NT2/D1 (cell line): ENCODE results near the gene ARHGAP22.

ENCODE experiments used
- DNase-seq: peaks from one replicate; pipeline ENCODE4 v3.0.0-alpha.2; 2011; ENCODE audit warnings: low read depth, low spot score
- H3K27me3 ChIP-seq: 2 replicates; pipeline ENCODE4 v1.6.0; 2011; ENCODE audit warnings: mild to moderate bottlenecking; ENCODE audit not compliant: insufficient read length, insufficient read depth
- H3K36me3 ChIP-seq: 2 replicates; pipeline ENCODE4 v1.6.1; 2011; ENCODE audit warnings: mild to moderate bottlenecking, low read length, mixed read lengths; ENCODE audit not compliant: insufficient read depth, insufficient read length
- H3K4me1 ChIP-seq: 2 replicates; pipeline ENCODE4 v1.5.1; 2011; ENCODE audit not compliant: insufficient read depth, insufficient read length
- H3K4me3 ChIP-seq: 2 replicates; pipeline ENCODE4 v1.5.1; 2011; ENCODE audit warnings: low read depth; ENCODE audit not compliant: insufficient read length
- H3K9ac ChIP-seq: 2 replicates; pipeline ENCODE4 v1.6.0; 2011; ENCODE audit warnings: low read depth; ENCODE audit not compliant: insufficient read length
- H3K9me3 ChIP-seq: 2 replicates; pipeline ENCODE4 v1.5.1; 2011; ENCODE audit warnings: mild to moderate bottlenecking, low read length; ENCODE audit not compliant: insufficient read depth
- SUZ12 ChIP-seq: IDR thresholded peaks from 2 replicates; pipeline ENCODE4 v1.6.1; 2011; ENCODE audit not compliant: insufficient read length, insufficient read depth; ENCODE audit errors: extremely low read depth
- YY1 ChIP-seq: IDR thresholded peaks from 2 replicates; pipeline ENCODE4 v1.6.1; 2011; ENCODE audit not compliant: insufficient read length, insufficient read depth
- ZNF274 ChIP-seq: IDR thresholded peaks from 2 replicates; pipeline ENCODE4 v1.6.1; 2011; ENCODE audit warnings: mild to moderate bottlenecking, low read depth, low read length

The ARHGAP22 gene

DNA sequence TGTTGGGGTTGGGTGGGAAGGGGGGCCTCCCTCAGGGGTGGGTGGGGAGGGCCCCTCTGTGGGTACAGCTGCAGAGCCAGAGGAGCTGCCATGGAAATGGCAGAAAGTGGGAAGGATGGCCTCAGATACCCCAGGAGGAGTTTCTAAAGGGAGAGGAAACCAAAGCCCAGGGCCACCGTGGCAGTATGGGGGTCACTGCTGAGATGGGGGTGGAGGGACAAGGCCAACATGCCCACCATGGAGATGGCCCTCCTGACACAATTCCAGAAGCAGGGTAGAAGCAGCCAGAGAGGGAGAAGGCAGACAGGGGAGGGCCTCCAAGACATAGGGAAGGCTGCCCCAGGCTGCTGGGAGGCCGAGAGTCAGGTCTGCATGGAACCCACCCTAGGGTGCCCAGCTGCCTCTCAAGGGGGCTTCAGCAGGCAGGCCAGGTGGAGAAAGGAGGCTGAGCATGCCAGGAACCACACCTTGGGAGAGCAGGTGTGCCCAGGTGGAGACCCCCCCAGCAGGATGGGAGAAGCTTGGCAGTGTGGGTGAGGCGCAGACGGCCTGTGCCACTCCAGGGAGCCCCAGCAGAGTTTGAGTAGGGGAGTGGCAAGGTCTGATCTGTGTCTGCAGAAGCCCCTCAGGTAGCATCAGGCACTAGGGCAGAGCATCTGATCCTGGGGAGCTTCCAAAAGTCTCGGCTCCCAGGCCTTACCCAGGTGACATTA lies 146.8 kb downstream of the ARHGAP22 start:
- H3K9me3 ChIP-seq, result no peaks in the 10 kb centered on the region
- no peak overlapping the region for H3K4me3 ChIP-seq
- H3K27me3 ChIP-seq, result no peaks in the 10 kb centered on the region
- peaks cover 2% of the 10 kb centered on the region for H3K36me3 ChIP-seq
- DNase-seq, result no peak
- H3K4me1 ChIP-seq, result peaks cover 3% of the 10 kb centered on the region
- no peak overlapping the region for H3K9ac ChIP-seq
- no peak for TF ChIP-seq YY1
- TF ChIP-seq ZNF274, result no peak
- no peak for TF ChIP-seq SUZ12

- Histone ChIP-seq H3K9ac (no peak overlapping the region), H3K9me3 (no peaks in the 10 kb centered on the region), H3K4me3 (no peak overlapping the region), H3K36me3 (peaks cover 10% of the 10 kb centered on the region), H3K27me3 (no peaks in the 10 kb centered on the region), H3K4me1 (peaks cover 3% of the 10 kb centered on the region)
- TF ChIP-seq ZNF274, result no peak
- no peak for TF ChIP-seq SUZ12
- no peak for TF ChIP-seq YY1
- DNase-seq, result no peak
Measured at GRCh38 chr10:48456808-48457761, 147.8 kb downstream of the ARHGAP22 start.

- Histone ChIP-seq H3K27me3 (no peaks in the 10 kb centered on the region), H3K9ac (no peak overlapping the region), H3K4me3 (no peak overlapping the region), H3K36me3 (peaks cover 10% of the 10 kb centered on the region), H3K9me3 (no peaks in the 10 kb centered on the region), H3K4me1 (peaks cover 3% of the 10 kb centered on the region)
- no peak for DNase-seq
- TF ChIP-seq ZNF274, result no peak
- TF ChIP-seq SUZ12, result no peak
- TF ChIP-seq YY1, result no peak
Measured at GRCh38 chr10:48456361-48456804, 148.5 kb downstream of the ARHGAP22 start.

- H3K9me3 ChIP-seq, result no peaks in the 10 kb centered on the region
- peaks cover 3% of the 10 kb centered on the region for H3K4me1 ChIP-seq
- H3K27me3 ChIP-seq, result no peaks in the 10 kb centered on the region
- no peak for DNase-seq
- TF ChIP-seq YY1 (no peak), ZNF274 (no peak), SUZ12 (no peak)
- H3K9ac ChIP-seq, result no peak overlapping the region
- H3K4me3 ChIP-seq, result no peak overlapping the region
- H3K36me3 ChIP-seq, result peaks cover 11% of the 10 kb centered on the region
Measured at GRCh38 chr10:48455392-48456151, 149.3 kb downstream of the ARHGAP22 start.

GRCh38 chr10:48455055-48455391 lies 149.8 kb downstream of the ARHGAP22 start:
- no peak for TF ChIP-seq SUZ12
- TF ChIP-seq YY1, result no peak
- no peak for TF ChIP-seq ZNF274
- no peaks in the 10 kb centered on the region for H3K9me3 ChIP-seq
- H3K9ac ChIP-seq, result no peak overlapping the region
- no peak for DNase-seq
- H3K4me1 ChIP-seq, result peaks cover 3% of the 10 kb centered on the region
- peaks cover 14% of the 10 kb centered on the region for H3K36me3 ChIP-seq
- H3K27me3 ChIP-seq, result no peaks in the 10 kb centered on the region
- no peak overlapping the region for H3K4me3 ChIP-seq

DNA sequence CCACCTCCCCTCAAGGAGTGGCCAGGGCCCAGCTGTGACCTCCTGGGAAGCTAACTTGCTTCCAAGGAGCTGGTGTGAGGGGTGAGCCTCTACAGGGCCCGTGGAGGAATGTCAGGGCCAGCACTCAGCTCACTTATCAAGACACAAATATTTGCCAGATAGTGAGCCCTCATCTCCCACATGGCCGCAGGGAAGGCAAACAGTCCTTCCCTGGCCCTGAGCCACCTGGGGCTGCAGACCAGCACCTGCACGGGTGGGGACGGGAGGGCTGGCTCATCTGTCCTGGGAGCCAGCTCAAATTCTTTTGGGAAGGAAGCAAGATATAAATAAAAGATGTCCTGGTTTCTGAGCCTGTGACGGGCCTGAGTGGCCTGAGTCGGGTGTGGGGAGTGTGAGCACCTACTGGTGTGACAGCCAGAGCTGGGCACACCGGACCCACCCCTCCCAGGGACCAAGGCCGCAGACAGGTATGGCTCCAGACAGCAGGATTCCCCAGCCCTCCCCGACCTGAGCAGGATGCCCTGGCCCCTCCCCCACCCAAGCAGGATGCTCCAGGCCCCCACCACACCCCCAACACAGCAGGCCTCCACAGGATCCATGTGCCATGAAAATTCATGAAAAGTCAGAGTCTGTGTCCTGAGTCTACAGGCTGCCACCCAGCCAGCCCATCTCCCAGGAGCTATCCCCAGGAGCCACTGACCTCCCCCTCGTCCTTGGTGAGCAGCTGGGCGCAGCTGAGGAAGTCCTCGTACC lies 150.4 kb downstream of the ARHGAP22 start:
- no peak for TF ChIP-seq YY1
- TF ChIP-seq SUZ12, result no peak
- TF ChIP-seq ZNF274, result no peak
- H3K27me3 ChIP-seq, result no peaks in the 10 kb centered on the region
- H3K4me1 ChIP-seq, result peaks cover 3% of the 10 kb centered on the region
- no peak overlapping the region for H3K9ac ChIP-seq
- no peaks in the 10 kb centered on the region for H3K9me3 ChIP-seq
- no peak for DNase-seq
- peaks cover 18% of the 10 kb centered on the region for H3K36me3 ChIP-seq
- no peak overlapping the region for H3K4me3 ChIP-seq
